ENCODE measurements around the gene MYO5B. TPM values are rescaled to one million over a fixed set of nuclear protein-coding genes. Genes with fewer than 3 reads are reported as not detected.

Gene MYO5B
- total RNA-seq, 1 donor from 2014 or later, result 114 TPM

GRCh38 chr18:49911427-49911826, 283.5 kb downstream of the MYO5B start:
- TF ChIP-seq CTCF (IDR thresholded peaks at IDR 0.05; ENCODE audit: insufficient read depth, low read length, poor library complexity, severe bottlenecking), result no peak
- Histone ChIP-seq H3K4me3 (ENCODE audit: low read depth, low read length) (no peak overlapping the region), H3K36me3 (ENCODE audit: control insufficient read depth, insufficient read depth, low read length) (no peaks in the 10 kb centered on the region), H3K27me3 (ENCODE audit: control insufficient read depth, insufficient read depth, low read length) (no peaks in the 10 kb centered on the region)
- no peak for DNase-seq (ENCODE audit: low read depth)

GRCh38 chr18:49910986-49911385, 284.0 kb downstream of the MYO5B start:
- H3K27me3 ChIP-seq (ENCODE audit: control insufficient read depth, insufficient read depth, low read length), result no peaks in the 10 kb centered on the region
- DNase-seq (ENCODE audit: low read depth), result no peak
- H3K4me3 ChIP-seq (ENCODE audit: low read depth, low read length), result no peak overlapping the region
- TF ChIP-seq CTCF (IDR thresholded peaks at IDR 0.05; ENCODE audit: insufficient read depth, low read length, poor library complexity, severe bottlenecking), result no peak
- no peaks in the 10 kb centered on the region for H3K36me3 ChIP-seq (ENCODE audit: control insufficient read depth, insufficient read depth, low read length)

GRCh38 chr18:49910019-49910418, 284.9 kb downstream of the MYO5B start:
- no peaks in the 10 kb centered on the region for H3K27me3 ChIP-seq (ENCODE audit: control insufficient read depth, insufficient read depth, low read length)
- no peak for TF ChIP-seq CTCF (IDR thresholded peaks at IDR 0.05; ENCODE audit: insufficient read depth, low read length, poor library complexity, severe bottlenecking)
- H3K36me3 ChIP-seq (ENCODE audit: control insufficient read depth, insufficient read depth, low read length), result no peaks in the 10 kb centered on the region
- DNase-seq (ENCODE audit: low read depth), result no peak
- H3K4me3 ChIP-seq (ENCODE audit: low read depth, low read length), result no peak overlapping the region

GRCh38 chr18:49907346-49907929, 287.5 kb downstream of the MYO5B start:
- no peak for DNase-seq (ENCODE audit: low read depth)
- TF ChIP-seq CTCF (IDR thresholded peaks at IDR 0.05; ENCODE audit: insufficient read depth, low read length, poor library complexity, severe bottlenecking), result no peak
- Histone ChIP-seq H3K4me3 (ENCODE audit: low read depth, low read length) (no peak overlapping the region), H3K36me3 (ENCODE audit: control insufficient read depth, insufficient read depth, low read length) (no peaks in the 10 kb centered on the region), H3K27me3 (ENCODE audit: control insufficient read depth, insufficient read depth, low read length) (no peaks in the 10 kb centered on the region)

DNA sequence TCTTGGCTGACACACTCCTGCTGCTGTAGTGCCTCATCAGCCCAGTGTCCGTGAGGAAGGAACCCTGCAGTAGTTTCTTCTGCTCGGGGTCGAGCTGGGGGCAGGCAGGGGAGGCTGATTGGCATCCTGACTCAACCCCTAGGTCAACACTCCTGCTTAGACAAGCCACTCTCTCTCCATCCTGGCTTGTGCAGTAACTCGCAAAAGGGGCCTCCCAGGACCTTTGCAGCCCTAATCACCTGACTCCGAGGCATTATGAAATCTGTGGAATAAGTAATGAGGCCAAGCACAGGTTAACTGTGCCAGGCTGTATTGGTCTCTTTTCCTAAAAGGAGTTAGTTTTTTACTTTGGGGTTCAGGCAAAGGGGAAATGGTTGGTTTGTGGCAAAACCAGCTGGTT, 289.2 kb downstream of the MYO5B start:
- Histone ChIP-seq H3K4me3 (ENCODE audit: low read depth, low read length) (no peak overlapping the region), H3K27me3 (ENCODE audit: control insufficient read depth, insufficient read depth, low read length) (no peaks in the 10 kb centered on the region), H3K36me3 (ENCODE audit: control insufficient read depth, insufficient read depth, low read length) (no peaks in the 10 kb centered on the region)
- DNase-seq (ENCODE audit: low read depth), result no peak
- no peak for TF ChIP-seq CTCF (IDR thresholded peaks at IDR 0.05; ENCODE audit: insufficient read depth, low read length, poor library complexity, severe bottlenecking)

DNA sequence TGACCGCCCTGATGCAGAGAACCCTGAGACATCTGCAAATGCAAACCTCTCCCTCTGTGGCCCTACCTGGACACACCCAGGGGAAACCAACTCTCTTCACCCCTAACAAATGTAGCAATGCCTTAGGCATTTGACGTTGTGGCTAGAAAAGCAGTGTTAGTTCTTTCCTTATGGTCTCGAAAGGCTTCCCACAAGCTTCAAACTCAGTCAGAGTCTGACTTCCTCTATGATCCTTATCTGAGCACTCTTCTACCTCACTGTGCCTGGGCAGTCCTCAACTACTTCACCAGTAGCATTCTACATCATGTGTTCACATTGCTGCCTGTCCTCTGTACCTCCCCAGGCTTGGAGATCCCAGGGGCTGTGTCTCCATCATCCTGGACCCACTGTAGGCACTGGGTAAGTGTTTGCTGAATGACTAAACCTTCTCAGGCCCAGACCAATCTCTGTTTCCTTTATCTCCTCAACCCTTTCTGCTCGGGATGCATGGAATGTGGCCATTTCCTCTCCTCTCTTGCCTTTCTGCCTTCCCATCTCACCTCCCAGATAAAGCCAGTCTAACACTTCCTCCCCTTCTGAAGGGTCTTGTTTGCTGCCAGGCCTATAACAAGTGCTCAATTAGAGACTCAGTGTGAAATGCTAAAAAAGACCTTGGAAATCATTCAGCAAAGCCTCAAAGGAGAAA, 289.9 kb downstream of the MYO5B start:
- TF ChIP-seq CTCF (IDR thresholded peaks at IDR 0.05; ENCODE audit: insufficient read depth, low read length, poor library complexity, severe bottlenecking), result no peak
- no peaks in the 10 kb centered on the region for H3K36me3 ChIP-seq (ENCODE audit: control insufficient read depth, insufficient read depth, low read length)
- H3K27me3 ChIP-seq (ENCODE audit: control insufficient read depth, insufficient read depth, low read length), result no peaks in the 10 kb centered on the region
- no peak overlapping the region for H3K4me3 ChIP-seq (ENCODE audit: low read depth, low read length)
- DNase-seq (ENCODE audit: low read depth), result no peak
